ENCODE results near the gene TXN.
"Not testable (repeated sequence)": the region's sequence is repeated elsewhere in the genome, so short reads cannot be mapped to it uniquely, and the experiment has no call there.

Gene TXN

GRCh38 chr9:110214090-110214489 lies 42.2 kb downstream of the TXN start:
- DNase-seq, result no peak

- no peak for DNase-seq
Measured at GRCh38 chr9:110213413-110214044, 42.8 kb downstream of the TXN start.

- no peak for DNase-seq
Measured at GRCh38 chr9:110208031-110208430, 48.3 kb downstream of the TXN start, which contains the start of gene C9orf152. Gene C9orf152, minus strand, starts transcription at chr9:110208159. Its CDS starts 580 bp downstream, at chr9:110207579.

GRCh38 chr9:110207071-110207641 lies 49.2 kb downstream of the TXN start:
- DNase-seq, result no peak

GRCh38 chr9:110206389-110206788 lies 49.9 kb downstream of the TXN start:
- no peak for DNase-seq

DNA sequence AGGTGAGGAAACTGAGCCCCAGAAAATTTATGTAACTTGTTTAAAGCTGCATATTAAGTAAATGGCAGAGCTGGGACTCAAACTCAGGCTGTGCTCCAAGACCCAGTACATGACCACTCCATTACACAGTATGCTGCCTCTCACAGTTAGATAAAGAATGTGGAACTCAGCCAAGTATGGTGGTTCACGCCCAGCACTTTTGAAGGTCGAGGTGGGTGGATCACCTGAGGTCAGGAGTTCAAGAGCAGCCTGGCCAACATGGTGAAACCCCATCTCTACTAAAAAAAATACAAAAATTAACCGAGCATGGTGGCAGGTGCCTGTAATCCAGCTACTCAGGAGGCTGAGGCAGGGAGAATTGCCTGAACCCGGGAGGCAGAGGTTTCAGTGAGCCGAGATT lies 50.7 kb downstream of the TXN start:
- not testable (repeated sequence) for DNase-seq

DNA sequence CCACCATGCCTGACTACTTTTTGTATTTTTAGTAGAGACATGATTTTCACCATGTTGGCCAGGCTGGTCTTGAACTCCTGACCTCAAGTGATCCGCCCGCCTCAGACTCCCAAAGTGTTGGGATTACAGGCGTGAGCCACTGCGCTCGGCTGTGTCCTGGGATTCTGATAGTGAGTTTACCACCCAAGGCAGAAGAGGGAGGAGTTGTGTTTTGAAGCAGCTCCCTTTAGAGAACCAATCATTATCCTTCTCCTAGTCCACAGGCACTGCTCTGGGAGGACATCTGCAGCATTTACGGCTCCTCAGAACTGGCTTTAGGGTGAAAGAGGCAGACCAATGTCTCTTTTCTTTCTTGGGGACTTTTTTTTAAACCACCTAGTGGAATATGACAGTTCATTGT lies 54.1 kb downstream of the TXN start:
- no peak for DNase-seq

DNA sequence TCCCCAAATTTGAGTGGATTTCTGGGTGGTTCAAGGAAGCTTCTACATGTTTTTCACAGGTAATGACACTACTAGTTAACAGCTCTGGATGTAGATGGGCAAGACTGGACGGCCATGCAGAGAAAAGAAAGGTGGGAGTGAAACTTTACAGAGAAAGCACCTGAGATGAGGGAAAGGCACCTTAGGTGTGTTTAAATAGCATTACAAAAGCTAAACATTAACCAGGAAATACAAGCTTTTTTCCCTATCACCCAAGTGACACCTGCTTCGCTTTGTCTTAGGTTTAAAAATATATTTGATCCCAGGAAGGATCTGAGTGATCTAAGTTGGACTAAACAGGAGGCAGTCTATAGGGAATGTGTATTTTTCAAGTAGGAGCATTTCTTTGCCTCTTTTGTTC lies 56.7 kb downstream of the TXN start:
- DNase-seq, result no peak

GRCh38 chr9:110198357-110198756 lies 58.0 kb downstream of the TXN start:
- DNase-seq, result no peak

GRCh38 chr9:110197330-110198187 lies 58.7 kb downstream of the TXN start:
- no peak for DNase-seq

- not testable (repeated sequence) for DNase-seq
Measured at GRCh38 chr9:110196084-110196499, 60.2 kb downstream of the TXN start.
